GM12892 (cell line): ENCODE data around the gene TNPO3.
"Not testable (repeated sequence)": the region's sequence is repeated elsewhere in the genome, so short reads cannot be mapped to it uniquely, and the experiment has no call there.

Experiments used
- DNase-seq: peaks from one replicate; pipeline ENCODE4 v3.0.0; 2011; ENCODE audit not compliant: insufficient read length
- FAIRE-seq: peaks from 2 replicates; lab custom pipeline; 2011; peaks lifted over from hg19 to GRCh38; lab: Jason Lieb, UNC
- POLR2A ChIP-seq: IDR thresholded peaks from 2 replicates; pipeline ENCODE4 v1.6.1; 2011; ENCODE audit warnings: low read depth, low read length, control low read depth
- POLR2AphosphoS5 ChIP-seq: IDR thresholded peaks from 2 replicates; pipeline ENCODE4 v1.6.1; 2011; ENCODE audit warnings: low read depth, low read length, control low read depth
- TAF1 ChIP-seq: IDR thresholded peaks from 2 replicates; pipeline ENCODE4 v1.6.1; 2011; ENCODE audit warnings: low read depth, mild to moderate bottlenecking, control low read depth, low read length, borderline replicate concordance

Gene TNPO3

DNA sequence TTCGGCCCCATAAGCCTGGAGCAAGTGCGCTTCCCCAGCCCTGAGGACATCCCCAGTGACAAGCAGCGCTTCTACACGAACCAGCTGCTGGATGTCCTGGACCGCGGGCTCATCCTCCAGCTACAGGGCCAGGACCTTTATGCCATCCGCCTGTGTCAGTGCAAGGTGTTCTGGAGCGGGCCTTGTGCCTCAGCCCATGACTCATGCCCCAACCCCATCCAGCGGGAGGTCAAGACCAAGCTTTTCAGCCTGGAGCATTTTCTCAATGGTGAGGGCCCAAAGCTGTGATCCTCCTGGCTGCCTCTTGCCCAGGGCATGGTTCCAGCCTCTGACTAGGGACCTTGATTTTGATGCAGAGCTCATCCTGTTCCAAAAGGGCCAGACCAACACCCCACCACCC, 107.1 kb downstream of the TNPO3 start:
- no peak for DNase-seq
- no peak for FAIRE-seq
- TF ChIP-seq POLR2AphosphoS5, result no peak
- TF ChIP-seq TAF1, result no peak
- TF ChIP-seq POLR2A, result no peak

GRCh38 chr7:128946936-128947830, 107.7 kb downstream of the TNPO3 start:
- DNase-seq (no peak), FAIRE-seq (no peak)
- TF ChIP-seq POLR2A (0 out of 2 replicates have a peak, but pooled peaks have one; percentile 6), TAF1 (no peak)

DNA sequence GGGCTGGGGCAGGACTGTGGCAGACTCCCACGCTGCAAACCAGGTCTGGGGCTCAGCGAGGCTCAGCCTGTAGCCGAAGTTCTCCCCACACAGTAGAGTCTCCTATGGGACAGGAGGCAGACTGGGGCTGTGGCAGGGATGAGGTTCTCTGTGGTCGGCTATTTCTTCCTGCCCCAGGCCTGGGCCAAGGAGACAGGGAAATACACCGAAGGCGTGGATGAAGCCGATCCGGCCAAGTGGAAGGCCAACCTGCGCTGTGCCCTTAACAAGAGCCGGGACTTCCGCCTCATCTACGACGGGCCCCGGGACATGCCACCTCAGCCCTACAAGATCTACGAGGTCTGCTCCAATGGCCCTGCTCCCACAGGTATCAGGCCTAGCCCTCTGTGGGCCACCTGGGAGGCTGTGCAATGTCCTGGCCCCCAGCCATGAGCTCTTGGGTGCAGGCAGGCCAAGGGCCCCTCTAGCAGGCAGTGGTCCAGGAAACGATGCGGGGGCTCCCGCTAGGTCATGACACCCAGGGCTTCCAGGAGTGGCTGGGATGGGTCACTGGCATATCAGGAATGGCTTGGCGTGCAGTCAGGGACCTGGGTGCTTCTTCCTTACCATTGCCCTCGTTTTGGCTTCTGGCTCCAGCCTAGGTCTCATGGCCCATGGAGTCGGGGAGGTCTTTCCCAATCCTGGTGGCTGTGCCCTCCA, 109.1 kb downstream of the TNPO3 start:
- DNase-seq, result no peak
- no peak for FAIRE-seq
- TF ChIP-seq POLR2A (no peak; the same call in 1 of the 2 replicates), TAF1 (no peak), POLR2AphosphoS5 (0 out of 2 replicates have a peak, but pooled peaks have one; percentile 19)

DNA sequence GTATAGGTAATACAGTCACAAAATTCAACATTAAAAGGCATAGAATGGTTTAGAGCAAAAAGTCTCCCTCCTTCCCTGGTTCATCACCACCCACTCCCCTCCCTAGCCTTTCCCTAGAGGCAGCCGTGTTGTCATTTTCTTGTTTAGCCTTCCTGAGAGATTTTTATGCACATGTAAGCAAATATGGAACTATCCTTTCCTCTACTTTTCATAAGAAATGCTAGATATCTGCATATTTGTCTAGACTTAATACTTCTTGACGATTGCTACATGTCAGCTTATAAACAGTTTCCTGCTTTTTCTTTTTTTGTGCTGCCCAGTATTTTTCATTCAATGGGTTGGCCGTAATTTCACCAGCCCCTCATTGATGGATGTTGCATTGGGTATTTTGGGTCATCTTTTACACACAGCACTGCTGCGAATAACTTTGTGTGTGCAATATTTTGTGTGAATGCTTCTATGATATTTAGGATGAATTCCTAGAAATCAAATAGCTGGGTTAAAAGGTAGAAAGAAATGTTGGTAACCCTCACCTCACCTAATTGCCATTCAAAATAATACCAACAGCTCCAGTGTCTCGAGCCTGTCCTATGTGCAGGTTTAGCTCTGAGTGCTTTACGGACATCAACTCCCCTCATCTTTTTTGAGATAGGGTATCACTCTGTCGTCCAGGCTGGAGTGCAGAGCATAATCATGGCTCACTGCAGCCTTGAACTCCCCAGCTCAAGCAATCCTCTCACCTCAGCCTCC, 110.2 kb downstream of the TNPO3 start:
- DNase-seq (no peak), FAIRE-seq (no peak)
- no peak for TF ChIP-seq POLR2A
- TF ChIP-seq POLR2AphosphoS5, result no peak
- TF ChIP-seq TAF1, result no peak

- FAIRE-seq, DNase-seq: not testable (repeated sequence)
These were observed 111.7 kb downstream of the TNPO3 start for GRCh38 chr7:128943251-128943650.

DNA sequence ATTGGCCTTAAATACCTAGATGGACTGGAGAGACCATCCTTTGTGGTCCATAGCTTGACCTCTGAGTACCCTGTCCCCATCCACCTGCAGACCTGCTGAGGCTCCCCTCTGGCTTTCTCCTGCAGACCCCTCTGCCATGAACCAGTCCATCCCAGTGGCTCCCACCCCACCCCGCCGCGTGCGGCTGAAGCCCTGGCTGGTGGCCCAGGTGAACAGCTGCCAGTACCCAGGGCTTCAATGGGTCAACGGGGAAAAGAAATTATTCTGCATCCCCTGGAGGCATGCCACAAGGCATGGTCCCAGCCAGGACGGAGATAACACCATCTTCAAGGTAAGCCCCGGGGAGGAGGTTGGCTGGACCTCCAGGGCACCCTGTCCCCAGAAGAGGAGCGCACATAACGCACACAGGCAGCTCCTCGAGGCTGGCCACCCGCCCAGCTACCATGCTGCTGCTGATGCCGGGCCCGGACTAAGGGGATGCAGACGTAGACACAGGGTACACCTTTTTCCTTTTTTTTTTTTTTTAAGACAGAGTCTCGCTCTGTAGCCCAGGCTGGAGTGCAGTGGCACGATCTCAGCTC, 112.9 kb downstream of the TNPO3 start:
- no peak for TF ChIP-seq POLR2AphosphoS5
- TF ChIP-seq POLR2A, result no peak
- TF ChIP-seq TAF1, result no peak
- DNase-seq (no peak), FAIRE-seq (no peak)

- DNase-seq (no peak), FAIRE-seq (no peak)
- TF ChIP-seq POLR2AphosphoS5 (no peak), TAF1 (no peak), POLR2A (no peak)
These were observed 113.5 kb downstream of the TNPO3 start for GRCh38 chr7:128941323-128941890.

DNA sequence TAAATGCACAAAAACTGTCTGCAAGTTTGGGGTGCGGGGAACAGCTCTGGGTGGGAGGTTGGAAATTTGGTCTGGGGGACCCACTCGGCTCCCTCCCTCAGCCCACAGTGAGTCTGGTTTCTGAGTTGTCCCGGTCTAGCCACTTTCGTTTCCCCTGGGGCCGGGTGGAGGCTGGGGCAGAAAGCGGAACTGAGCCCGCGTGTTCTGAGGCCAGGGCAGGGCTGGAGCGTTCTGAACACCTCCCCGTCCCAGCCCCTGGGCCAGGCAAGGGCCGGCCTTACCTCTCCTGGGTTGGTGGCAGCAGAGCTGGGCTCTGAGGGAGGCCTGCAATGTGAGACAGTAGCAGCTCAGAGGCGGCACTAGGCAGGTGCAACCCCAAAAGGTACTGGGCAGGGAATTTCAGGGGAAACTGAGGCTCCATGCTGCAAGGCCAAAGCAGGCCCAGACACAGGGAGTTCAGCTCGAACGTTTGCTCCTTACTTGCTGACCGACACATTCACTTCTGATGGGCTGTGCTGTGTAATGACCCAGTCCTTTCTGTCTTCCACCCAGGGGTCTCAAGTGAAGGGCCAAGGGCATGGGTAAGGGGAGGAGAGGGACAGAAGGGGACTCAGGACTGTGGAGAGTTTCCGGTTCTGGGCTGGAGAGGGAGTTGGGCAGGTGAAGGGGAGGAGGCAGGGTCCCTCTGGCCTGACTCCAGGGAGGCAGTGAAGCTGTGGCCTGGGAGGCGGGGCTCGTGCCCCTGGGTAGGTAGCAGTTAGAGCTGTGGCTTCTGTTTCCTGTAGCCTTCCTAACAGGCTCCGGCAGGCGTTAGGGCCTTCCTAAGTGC, 114.2 kb downstream of the TNPO3 start:
- TF ChIP-seq POLR2A (peak; percentile 80; the same call in 1 of the 2 replicates), TAF1 (peak; percentile 81), POLR2AphosphoS5 (peak; percentile 12; the same call in 1 of the 2 replicates)
- DNase-seq, result peak; percentile 91
- peak; percentile 96 for FAIRE-seq

DNA sequence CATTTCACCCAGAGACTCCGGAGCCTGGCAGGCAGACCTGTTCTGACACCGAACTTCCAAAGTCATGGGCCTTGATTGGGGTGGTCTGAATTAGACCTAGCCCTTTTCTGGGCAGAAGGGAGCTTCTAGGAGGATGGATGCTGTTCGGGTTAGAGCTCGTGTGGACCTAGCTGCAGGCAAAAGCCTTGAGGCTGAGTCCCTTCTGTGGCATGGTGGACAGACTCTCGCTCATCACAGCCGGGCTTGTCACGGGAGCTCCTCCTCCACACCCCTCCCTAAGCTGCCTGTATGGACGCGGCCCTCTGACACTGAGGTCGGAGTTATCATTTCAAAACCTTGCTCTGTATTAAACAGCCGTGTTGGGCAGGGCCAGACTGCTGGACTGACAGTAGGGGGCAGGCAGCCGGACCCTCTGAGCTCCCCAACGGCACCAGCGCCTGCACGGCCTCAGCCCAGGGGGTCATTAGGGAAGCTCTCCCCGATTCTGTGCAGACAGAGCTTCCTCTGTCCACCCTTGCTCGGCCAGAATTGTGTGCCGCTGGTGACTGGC, 115.0 kb downstream of the TNPO3 start:
- DNase-seq, result peak; percentile 59
- TF ChIP-seq TAF1, result no peak
- peak; percentile 68 for TF ChIP-seq POLR2AphosphoS5
- peak; percentile 39 for TF ChIP-seq POLR2A
- no peak for FAIRE-seq
